Astrocyte (in vitro differentiated cells and primary cell): ENCODE measurements around the gene ZFYVE16.

Experiments used
- EZH2 ChIP-seq: IDR thresholded peaks from 2 replicates; pipeline ENCODE4 v1.6.1; 2012; ENCODE audit warnings: mild to moderate bottlenecking, low read length, inconsistent platforms; ENCODE audit not compliant: insufficient read depth
- TF ChIP-seq, protein P1 (sequence below): IDR thresholded peaks from 2 replicates; pipeline ENCODE4 v1.5.1; 2011; ENCODE audit warnings: low read depth, mild to moderate bottlenecking, inconsistent platforms, low read length, moderate library complexity; ENCODE audit not compliant: insufficient read depth

DNA sequence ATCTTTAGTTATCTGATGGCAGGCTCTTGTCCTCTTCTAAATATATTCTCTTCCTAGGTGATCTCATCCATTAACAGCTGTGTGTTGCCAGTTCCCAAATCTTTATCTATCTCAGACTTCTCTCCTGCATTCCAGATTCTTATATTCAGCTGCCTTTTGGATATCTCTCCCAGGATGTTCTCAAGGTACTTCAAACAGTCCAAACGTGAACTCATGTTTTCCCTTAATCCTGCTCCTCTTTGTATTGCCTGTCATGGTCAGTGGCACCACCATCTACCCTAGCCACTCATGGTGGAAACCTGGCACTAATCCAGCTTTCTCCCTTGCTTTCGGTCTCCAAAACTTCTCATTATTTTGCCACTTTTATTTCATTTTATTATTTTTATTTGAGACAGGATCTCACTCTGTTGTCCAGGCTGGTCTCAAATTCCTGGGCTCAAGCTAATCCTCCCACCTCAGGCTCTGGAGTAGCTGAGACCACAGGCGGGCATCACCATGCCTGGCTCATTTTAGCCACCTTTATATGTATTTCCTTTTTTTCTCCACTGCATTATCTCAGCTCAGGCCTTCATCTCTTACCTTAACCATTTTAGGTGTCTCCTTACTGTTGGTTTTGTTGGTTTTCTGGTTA lies 3.8 kb downstream of the ZFYVE16 start:
- TF ChIP-seq, protein P1, sequence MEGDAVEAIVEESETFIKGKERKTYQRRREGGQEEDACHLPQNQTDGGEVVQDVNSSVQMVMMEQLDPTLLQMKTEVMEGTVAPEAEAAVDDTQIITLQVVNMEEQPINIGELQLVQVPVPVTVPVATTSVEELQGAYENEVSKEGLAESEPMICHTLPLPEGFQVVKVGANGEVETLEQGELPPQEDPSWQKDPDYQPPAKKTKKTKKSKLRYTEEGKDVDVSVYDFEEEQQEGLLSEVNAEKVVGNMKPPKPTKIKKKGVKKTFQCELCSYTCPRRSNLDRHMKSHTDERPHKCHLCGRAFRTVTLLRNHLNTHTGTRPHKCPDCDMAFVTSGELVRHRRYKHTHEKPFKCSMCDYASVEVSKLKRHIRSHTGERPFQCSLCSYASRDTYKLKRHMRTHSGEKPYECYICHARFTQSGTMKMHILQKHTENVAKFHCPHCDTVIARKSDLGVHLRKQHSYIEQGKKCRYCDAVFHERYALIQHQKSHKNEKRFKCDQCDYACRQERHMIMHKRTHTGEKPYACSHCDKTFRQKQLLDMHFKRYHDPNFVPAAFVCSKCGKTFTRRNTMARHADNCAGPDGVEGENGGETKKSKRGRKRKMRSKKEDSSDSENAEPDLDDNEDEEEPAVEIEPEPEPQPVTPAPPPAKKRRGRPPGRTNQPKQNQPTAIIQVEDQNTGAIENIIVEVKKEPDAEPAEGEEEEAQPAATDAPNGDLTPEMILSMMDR: no peak
- no peak for TF ChIP-seq EZH2
